ENCODE data around the gene ARID1B. TPM values are rescaled to one million over a fixed set of nuclear protein-coding genes. Genes with fewer than 3 reads are reported as not detected.

Gene ARID1B
- total RNA-seq, 1 donor from 2014 or later = 248 TPM

GRCh38 chr6:156866220-156867015 lies 89.2 kb downstream of the ARID1B start:
- H3K27me3 Mint-ChIP-seq = no peaks in the 10 kb centered on the region
- DNase-seq = no peak
- POLR2A ChIA-PET = interaction anchor here (0.6 to 1.5 kb wide), 2 partner anchors 14 to 1048 kb away, joined by 3 to 8 read pairs; no protein-coding TSS in a partner anchor
- H3K27ac Mint-ChIP-seq = peak overlapping the region; percentile 38
- H3K4me3 Mint-ChIP-seq = peak overlapping the region; percentile 67
- intact Hi-C loops (cut with micrococcal nuclease) = loop anchor here (2.0 kb wide), 1 partner anchor 16 kb away; no protein-coding TSS in a partner anchor
- H3K4me1 Mint-ChIP-seq = peaks cover 93% of the 10 kb centered on the region
- peak; percentile 37 for ATAC-seq (ENCODE audit: low read depth)
- no peak for TF ChIP-seq CTCF (IDR thresholded peaks at IDR 0.05)
- no peaks in the 10 kb centered on the region for H3K9me3 Mint-ChIP-seq
- CTCF ChIA-PET = interaction anchor here (1.8 kb wide), 1 partner anchor 301 kb away, joined by 9 read pairs; no protein-coding TSS in a partner anchor
- peaks cover 16% of the 10 kb centered on the region for H3K36me3 Mint-ChIP-seq (ENCODE audit: low read depth)

GRCh38 chr6:156867121-156867520 lies 89.9 kb downstream of the ARID1B start:
- Mint-ChIP-seq H3K27ac (no peak overlapping the region), H3K36me3 (ENCODE audit: low read depth) (peaks cover 19% of the 10 kb centered on the region), H3K4me1 (peaks cover 92% of the 10 kb centered on the region), H3K27me3 (no peaks in the 10 kb centered on the region), H3K9me3 (no peaks in the 10 kb centered on the region), H3K4me3 (no peak overlapping the region)
- ChIA-PET CTCF (interaction anchor here (1.8 kb wide), 1 partner anchor 301 kb away, joined by 9 read pairs; no protein-coding TSS in a partner anchor), POLR2A (interaction anchor here (1.5 kb wide), 1 partner anchor 14 kb away, joined by 8 read pairs; no protein-coding TSS in a partner anchor)
- no peak for ATAC-seq (ENCODE audit: low read depth)
- no peak for TF ChIP-seq CTCF (IDR thresholded peaks at IDR 0.05)
- intact Hi-C loops (cut with micrococcal nuclease) = loop anchor here (2.0 kb wide), 1 partner anchor 16 kb away; no protein-coding TSS in a partner anchor
- DNase-seq = no peak

- intact Hi-C loops (cut with micrococcal nuclease) = no loop called here
- H3K4me3 Mint-ChIP-seq = no peak overlapping the region
- no peak for ATAC-seq (ENCODE audit: low read depth)
- TF ChIP-seq CTCF (IDR thresholded peaks at IDR 0.05) = no peak
- H3K9me3 Mint-ChIP-seq = no peaks in the 10 kb centered on the region
- ChIA-PET POLR2A (no interaction called here), CTCF (no interaction called here)
- no peak for DNase-seq
- H3K27ac Mint-ChIP-seq = peak overlapping the region; percentile 7
- peaks cover 85% of the 10 kb centered on the region for H3K4me1 Mint-ChIP-seq
- no peaks in the 10 kb centered on the region for H3K27me3 Mint-ChIP-seq
- peaks cover 23% of the 10 kb centered on the region for H3K36me3 Mint-ChIP-seq (ENCODE audit: low read depth)
Measured at GRCh38 chr6:156868385-156868784, 91.2 kb downstream of the ARID1B start.

GRCh38 chr6:156869980-156870398 lies 92.8 kb downstream of the ARID1B start:
- ATAC-seq (ENCODE audit: low read depth) = no peak
- Mint-ChIP-seq H3K27me3 (no peaks in the 10 kb centered on the region), H3K36me3 (ENCODE audit: low read depth) (peaks cover 30% of the 10 kb centered on the region), H3K4me3 (no peak overlapping the region), H3K27ac (no peak overlapping the region), H3K9me3 (no peaks in the 10 kb centered on the region), H3K4me1 (peaks cover 84% of the 10 kb centered on the region)
- intact Hi-C loops (cut with micrococcal nuclease) = no loop called here
- no peak for TF ChIP-seq CTCF (IDR thresholded peaks at IDR 0.05)
- ChIA-PET CTCF (no interaction called here), POLR2A (no interaction called here)
- DNase-seq = no peak

GRCh38 chr6:156870924-156871539 lies 93.9 kb downstream of the ARID1B start:
- peak overlapping the region; percentile 56 for H3K27ac Mint-ChIP-seq
- ChIA-PET POLR2A (interaction anchor here (0.7 kb wide), 1 partner anchor 74 kb away, joined by 4 read pairs; no protein-coding TSS in a partner anchor), CTCF (no interaction called here)
- ATAC-seq (ENCODE audit: low read depth) = no peak
- no peak for DNase-seq
- intact Hi-C loops (cut with micrococcal nuclease) = no loop called here
- no peak overlapping the region for H3K4me3 Mint-ChIP-seq
- H3K9me3 Mint-ChIP-seq = no peaks in the 10 kb centered on the region
- no peaks in the 10 kb centered on the region for H3K27me3 Mint-ChIP-seq
- H3K36me3 Mint-ChIP-seq (ENCODE audit: low read depth) = peaks cover 30% of the 10 kb centered on the region
- no peak for TF ChIP-seq CTCF (IDR thresholded peaks at IDR 0.05)
- H3K4me1 Mint-ChIP-seq = peaks cover 84% of the 10 kb centered on the region
